Bronchial epithelial cell (primary cell): ENCODE results near the gene TOPBP1. TPM values are rescaled to one million over a fixed set of nuclear protein-coding genes. Genes with fewer than 3 reads are reported as not detected.
"Not testable (repeated sequence)": the region's sequence is repeated elsewhere in the genome, so short reads cannot be mapped to it uniquely, and the experiment has no call there.

Source experiments
- DNase-seq: peaks from one replicate; pipeline ENCODE4 v3.0.0-alpha.2; 2010; ENCODE audit warnings: low read depth
- FAIRE-seq: peaks from 2 replicates; lab custom pipeline; 2011; peaks lifted over from hg19 to GRCh38; lab: Jason Lieb, UNC
- H3K27me3 ChIP-seq: 2 replicates; pipeline ENCODE4 v1.5.1; 2011; ENCODE audit warnings: low read length; ENCODE audit not compliant: control insufficient read depth, insufficient read depth
- H3K36me3 ChIP-seq: 2 replicates; pipeline ENCODE4 v1.5.1; 2011; ENCODE audit warnings: low read length; ENCODE audit not compliant: control insufficient read depth, insufficient read depth
- H3K4me3 ChIP-seq: 2 replicates; pipeline ENCODE4 v1.5.1; 2011; ENCODE audit warnings: mild to moderate bottlenecking, low read depth, low read length, control low read depth
- CTCF ChIP-seq: IDR thresholded peaks from 2 replicates; pipeline ENCODE4 v1.5.1; 2011; ENCODE audit warnings: mild to moderate bottlenecking, moderate library complexity, low read length, control low read depth, inconsistent platforms; ENCODE audit not compliant: insufficient read depth, severe bottlenecking
- total RNA-seq: library from RNA; depleted of rRNA; stranded (reverse); fragments of >200 nt; gene quantifications from 2 replicates; pipeline ENCODE4 v1.2.1, GENCODE V29; 2014

Gene TOPBP1
- total RNA-seq, 1 donor from 2014 or later: 14.2 TPM

- Histone ChIP-seq H3K27me3 (no peaks in the 10 kb centered on the region), H3K36me3 (no peaks in the 10 kb centered on the region), H3K4me3 (no peak overlapping the region)
- FAIRE-seq (no peak), DNase-seq (no peak)
- TF ChIP-seq CTCF: no peak
Measured at GRCh38 chr3:133695560-133696171, 33.9 kb upstream of the TOPBP1 start.

- DNase-seq (no peak), FAIRE-seq (no peak)
- Histone ChIP-seq H3K4me3 (no peak overlapping the region), H3K36me3 (no peaks in the 10 kb centered on the region), H3K27me3 (no peaks in the 10 kb centered on the region)
- TF ChIP-seq CTCF: no peak
Measured at GRCh38 chr3:133694288-133695268, 32.8 kb upstream of the TOPBP1 start.

GRCh38 chr3:133693821-133694220 lies 32.1 kb upstream of the TOPBP1 start:
- TF ChIP-seq CTCF: no peak
- no peaks in the 10 kb centered on the region for H3K36me3 ChIP-seq
- no peak overlapping the region for H3K4me3 ChIP-seq
- FAIRE-seq: no peak
- DNase-seq: no peak
- no peaks in the 10 kb centered on the region for H3K27me3 ChIP-seq

GRCh38 chr3:133692759-133693158 lies 31.0 kb upstream of the TOPBP1 start:
- DNase-seq (no peak), FAIRE-seq (no peak)
- Histone ChIP-seq H3K4me3 (no peak overlapping the region), H3K27me3 (no peaks in the 10 kb centered on the region), H3K36me3 (no peaks in the 10 kb centered on the region)
- no peak for TF ChIP-seq CTCF

GRCh38 chr3:133691273-133692107 lies 29.7 kb upstream of the TOPBP1 start:
- no peak for TF ChIP-seq CTCF
- Histone ChIP-seq H3K27me3 (no peaks in the 10 kb centered on the region), H3K36me3 (no peaks in the 10 kb centered on the region), H3K4me3 (no peak overlapping the region)
- FAIRE-seq: no peak
- DNase-seq: peak; percentile 47

- H3K36me3 ChIP-seq, FAIRE-seq: not testable (repeated sequence)
Measured at GRCh38 chr3:133677993-133678392, 16.3 kb upstream of the TOPBP1 start.

More at GRCh38 chr3:133677993-133678392, 16.3 kb upstream of the TOPBP1 start:
- DNase-seq, H3K27me3 ChIP-seq, H3K4me3 ChIP-seq: not testable (repeated sequence)
